HEK293T (cell line): ENCODE measurements around the gene NUP205.

Experiments used
- ARNT ChIP-seq: fragments of 450-650 bp; IDR thresholded peaks from 2 replicates; pipeline ENCODE4 v1.6.1; 2017; ENCODE audit warnings: mild to moderate bottlenecking
- LEF1 ChIP-seq: fragments of 450-650 bp; IDR thresholded peaks from 2 replicates; pipeline ENCODE4 v1.6.1; 2017; ENCODE audit warnings: mild to moderate bottlenecking, borderline replicate concordance
- SUZ12 ChIP-seq: fragments of 450-650 bp; IDR thresholded peaks from 2 replicates; pipeline ENCODE4 v1.6.1; 2016; ENCODE audit warnings: mild to moderate bottlenecking
- ZNF384 ChIP-seq: fragments of 450-650 bp; IDR thresholded peaks from 2 replicates; pipeline ENCODE4 v1.6.1; 2016

DNA sequence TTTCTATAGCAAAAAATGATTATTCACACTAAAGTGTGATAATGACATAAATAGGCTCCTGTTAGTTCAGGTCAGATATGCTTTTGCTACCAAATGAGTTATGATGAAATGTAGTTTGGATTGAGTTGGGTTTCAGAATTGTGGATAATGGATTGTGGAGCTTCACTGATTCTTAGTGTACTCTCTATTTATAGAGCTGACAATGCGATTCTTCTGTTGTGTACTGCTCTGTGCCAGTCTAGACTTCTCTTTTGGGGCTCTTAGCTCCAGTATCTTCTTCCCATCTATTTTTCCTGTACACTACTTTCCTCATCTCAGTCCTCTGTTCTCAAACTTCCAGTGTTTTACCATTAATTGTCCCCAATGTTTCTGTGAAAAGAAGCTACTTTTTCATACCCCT, 112.1 kb downstream of the NUP205 start:
- no peak for TF ChIP-seq LEF1
- TF ChIP-seq ARNT = no peak
- no peak for TF ChIP-seq SUZ12
- TF ChIP-seq ZNF384 = no peak
